ENCODE results near the gene SNX13. TPM values are rescaled to one million over a fixed set of nuclear protein-coding genes. Genes with fewer than 3 reads are reported as not detected.

The SNX13 gene
- total RNA-seq, 4 donors from 2014 or later = 15.9 to 39.9 (median 35.1) TPM

GRCh38 chr7:17802056-17802455 is 138.2 kb downstream of the SNX13 start:
- Histone ChIP-seq H3K27ac (no peak overlapping the region), H3K9me3 (no peaks in the 10 kb centered on the region), H3K36me3 (peaks cover 0 to 71% (median 9%) of the 10 kb centered on the region in 3 donors), H3K4me1 (no peaks in the 10 kb centered on the region), H3K4me3 (no peak overlapping the region), H3K27me3 (no peaks in the 10 kb centered on the region)
- intact Hi-C loops (cut with DNase I) = no loop called here
- no peak for DNase-seq
- WGBS, 2 donors = 91 to 100% methylated on average over 2 of the region's 2 CpGs
- no peak for TF ChIP-seq CTCF (IDR thresholded peaks at IDR 0.05)
- TF ChIP-seq POLR2A (IDR thresholded peaks at IDR 0.05) = no peak

- no peak for DNase-seq
- Histone ChIP-seq H3K27ac (no peak overlapping the region), H3K4me1 (no peaks in the 10 kb centered on the region), H3K4me3 (no peak overlapping the region), H3K36me3 (peaks cover 0 to 56% (median 0%) of the 10 kb centered on the region in 3 donors), H3K27me3 (no peaks in the 10 kb centered on the region), H3K9me3 (no peaks in the 10 kb centered on the region)
- TF ChIP-seq POLR2A (IDR thresholded peaks at IDR 0.05) = no peak
- TF ChIP-seq CTCF (IDR thresholded peaks at IDR 0.05) = no peak
- intact Hi-C loops (cut with DNase I) = no loop called here
- 88 to 90% methylated on average over 1 of the region's 1 CpG for WGBS, 2 donors
These were observed 148.0 kb downstream of the SNX13 start for GRCh38 chr7:17792075-17792936.

GRCh38 chr7:17787257-17787656 is 153.0 kb downstream of the SNX13 start:
- WGBS, 2 donors = 54 to 91% methylated on average over 1 of the region's 1 CpG
- Histone ChIP-seq H3K9me3 (no peaks in the 10 kb centered on the region), H3K4me3 (no peak overlapping the region), H3K36me3 (peaks cover 0 to 19% (median 0%) of the 10 kb centered on the region in 3 donors), H3K27me3 (no peaks in the 10 kb centered on the region), H3K4me1 (no peaks in the 10 kb centered on the region), H3K27ac (no peak overlapping the region)
- DNase-seq = no peak
- intact Hi-C loops (cut with DNase I) = no loop called here
- TF ChIP-seq POLR2A (IDR thresholded peaks at IDR 0.05) (no peak), CTCF (IDR thresholded peaks at IDR 0.05) (no peak)

GRCh38 chr7:17786314-17786852 is 153.9 kb downstream of the SNX13 start:
- no peak overlapping the region for H3K27ac ChIP-seq

More at GRCh38 chr7:17786314-17786852, 153.9 kb downstream of the SNX13 start:
- no peak for DNase-seq
- no peak for TF ChIP-seq POLR2A (IDR thresholded peaks at IDR 0.05)
- no peak for TF ChIP-seq CTCF (IDR thresholded peaks at IDR 0.05)
- H3K4me1 ChIP-seq = no peaks in the 10 kb centered on the region
- no peak overlapping the region for H3K4me3 ChIP-seq
- no peaks in the 10 kb centered on the region for H3K27me3 ChIP-seq
- H3K36me3 ChIP-seq = peaks cover 0 to 10% (median 0%) of the 10 kb centered on the region in 3 donors
- intact Hi-C loops (cut with DNase I) = no loop called here
- no peaks in the 10 kb centered on the region for H3K9me3 ChIP-seq
- 36 to 46% methylated on average over 5 to 6 of the region's 6 CpGs for WGBS, 2 donors

Measured in esophagus squamous epithelium (tissue), 5 donors.